Spleen (tissue), 7 donors: ENCODE measurements around the gene PRUNE1.

Experiments
- CTCF ChIP-seq, 11 experiments: fragments of 200-600 bp in 7 of 11; fragments of 450-650 bp in 4 of 11; sonication (generic) in 4 of 11; IDR thresholded peaks in 8 of 11; conservative IDR thresholded peaks in 3 of 11; 1 replicate in 7 of 11; 2 replicates in 4 of 11; pipeline versions ENCODE4 v1.4.0 to v1.8.0; 2016 to 2021; ENCODE audit warnings: antibody characterized with exemption in 11 of 11, inconsistent platforms in 4 of 11, mild to moderate bottlenecking in 1 of 11
- POLR2A ChIP-seq, 3 donors: fragments of 450-650 bp; IDR thresholded peaks; one replicate each; pipeline ENCODE4 v1.5.1; 2017; ENCODE audit warnings: antibody characterized with exemption in 3 of 3, mild to moderate bottlenecking in 1 of 3
- donor health status: DM: no; HTN: no; CAD: no; lungs with moderate emphysema.
- donor health status: DM: no; HTN: no; CAD: no.
- donor health status: DM: no; HTN: no; CAD: no.

- TF ChIP-seq CTCF (IDR thresholded peaks at IDR 0.05 in 8 of 11, conservative IDR thresholded peaks at IDR 0.05 in 3 of 11): peak in 9 of 11 experiments; percentile 33 to 63 (median 44)
- peak in 1 of 3 donors; percentile 67 for TF ChIP-seq POLR2A (IDR thresholded peaks at IDR 0.05)
Observed at GRCh38 chr1:151006327-151007052, 1.8 kb upstream of the PRUNE1 start, which contains the start of gene MINDY1.
